Subcutaneous adipose tissue (tissue), 4 donors: ENCODE measurements around the gene SLC17A7. TPM values are rescaled to one million over a fixed set of nuclear protein-coding genes. Genes with fewer than 3 reads are reported as not detected.

Experiments
- total RNA-seq, 4 donors: library from RNA; depleted of rRNA; stranded (reverse); fragments of >200 nt; gene quantifications; one replicate each; pipeline ENCODE4 v1.1.0, GENCODE V29; 2016
- TF ChIP-seq, protein P1 (sequence below): fragments of 450-650 bp; IDR thresholded peaks from one replicate; pipeline ENCODE4 v1.5.1; 2016; ENCODE audit warnings: low read depth, mild to moderate bottlenecking, control low read depth, antibody characterized with exemption, moderate library complexity

The SLC17A7 gene
- total RNA-seq, 4 donors from 2014 or later, result 1.7 to 3.6 (median 2.8) TPM

DNA sequence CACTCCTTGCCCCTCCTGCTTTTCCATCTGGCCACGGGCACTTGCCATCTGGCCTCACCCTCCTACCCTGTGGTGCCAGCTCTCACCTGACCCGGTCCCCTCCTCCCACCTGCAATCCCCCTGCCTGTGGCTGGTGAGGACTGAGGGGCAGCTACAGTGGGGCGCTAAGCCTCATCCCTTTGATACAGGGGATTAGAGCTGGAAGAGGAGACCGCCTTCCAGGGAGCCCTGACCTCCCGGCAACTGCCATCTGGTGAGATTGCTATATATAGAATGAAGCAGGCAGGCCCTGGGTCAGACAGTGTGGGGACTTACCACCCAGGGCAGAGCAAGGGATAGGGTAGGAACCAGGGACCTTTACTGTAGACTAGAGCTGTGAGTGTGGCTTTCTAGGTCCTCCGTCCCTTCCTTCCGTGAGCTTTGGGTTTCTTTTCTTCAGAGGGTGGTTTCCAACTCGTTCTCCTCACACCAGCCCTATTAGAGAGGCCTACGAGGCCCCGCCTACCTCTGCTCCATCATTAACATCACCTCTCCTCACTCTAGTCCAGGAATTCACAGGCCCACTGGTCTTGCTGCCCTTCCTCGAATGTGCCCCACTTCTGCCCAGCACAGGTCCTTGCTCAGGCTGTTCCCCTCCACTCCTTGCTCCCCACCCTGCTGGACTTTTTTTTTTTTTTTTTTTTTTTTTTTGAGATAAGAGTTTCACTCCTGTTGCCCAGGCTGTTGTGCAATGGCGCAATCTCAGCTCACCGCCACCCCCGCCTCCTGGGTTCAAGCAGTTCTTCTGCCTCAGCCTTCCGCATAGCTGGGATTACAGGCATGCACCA is 45.5 kb downstream of the SLC17A7 start:
- TF ChIP-seq, protein P1, sequence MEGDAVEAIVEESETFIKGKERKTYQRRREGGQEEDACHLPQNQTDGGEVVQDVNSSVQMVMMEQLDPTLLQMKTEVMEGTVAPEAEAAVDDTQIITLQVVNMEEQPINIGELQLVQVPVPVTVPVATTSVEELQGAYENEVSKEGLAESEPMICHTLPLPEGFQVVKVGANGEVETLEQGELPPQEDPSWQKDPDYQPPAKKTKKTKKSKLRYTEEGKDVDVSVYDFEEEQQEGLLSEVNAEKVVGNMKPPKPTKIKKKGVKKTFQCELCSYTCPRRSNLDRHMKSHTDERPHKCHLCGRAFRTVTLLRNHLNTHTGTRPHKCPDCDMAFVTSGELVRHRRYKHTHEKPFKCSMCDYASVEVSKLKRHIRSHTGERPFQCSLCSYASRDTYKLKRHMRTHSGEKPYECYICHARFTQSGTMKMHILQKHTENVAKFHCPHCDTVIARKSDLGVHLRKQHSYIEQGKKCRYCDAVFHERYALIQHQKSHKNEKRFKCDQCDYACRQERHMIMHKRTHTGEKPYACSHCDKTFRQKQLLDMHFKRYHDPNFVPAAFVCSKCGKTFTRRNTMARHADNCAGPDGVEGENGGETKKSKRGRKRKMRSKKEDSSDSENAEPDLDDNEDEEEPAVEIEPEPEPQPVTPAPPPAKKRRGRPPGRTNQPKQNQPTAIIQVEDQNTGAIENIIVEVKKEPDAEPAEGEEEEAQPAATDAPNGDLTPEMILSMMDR, result no peak

DNA sequence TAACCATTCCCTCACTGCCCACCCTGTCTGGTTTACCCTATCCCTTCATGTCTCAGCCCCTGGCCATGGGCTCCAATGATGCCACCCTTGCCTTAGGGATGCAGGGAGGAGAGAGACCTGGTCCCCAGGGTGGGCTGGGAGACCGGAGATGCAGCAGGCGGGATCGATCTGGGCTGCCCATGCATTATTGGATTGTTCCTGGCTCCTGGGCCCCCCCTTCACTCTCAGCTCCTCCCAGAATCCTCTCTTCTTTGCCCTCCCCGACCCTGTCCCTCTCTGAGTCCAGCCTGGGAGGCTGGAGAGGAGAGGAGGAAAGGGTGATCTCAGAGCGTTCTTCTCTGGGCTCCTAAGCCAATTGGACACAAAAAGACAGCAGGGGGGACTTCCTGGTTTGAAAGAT is 47.4 kb downstream of the SLC17A7 start:
- TF ChIP-seq, protein P1, result no peak

DNA sequence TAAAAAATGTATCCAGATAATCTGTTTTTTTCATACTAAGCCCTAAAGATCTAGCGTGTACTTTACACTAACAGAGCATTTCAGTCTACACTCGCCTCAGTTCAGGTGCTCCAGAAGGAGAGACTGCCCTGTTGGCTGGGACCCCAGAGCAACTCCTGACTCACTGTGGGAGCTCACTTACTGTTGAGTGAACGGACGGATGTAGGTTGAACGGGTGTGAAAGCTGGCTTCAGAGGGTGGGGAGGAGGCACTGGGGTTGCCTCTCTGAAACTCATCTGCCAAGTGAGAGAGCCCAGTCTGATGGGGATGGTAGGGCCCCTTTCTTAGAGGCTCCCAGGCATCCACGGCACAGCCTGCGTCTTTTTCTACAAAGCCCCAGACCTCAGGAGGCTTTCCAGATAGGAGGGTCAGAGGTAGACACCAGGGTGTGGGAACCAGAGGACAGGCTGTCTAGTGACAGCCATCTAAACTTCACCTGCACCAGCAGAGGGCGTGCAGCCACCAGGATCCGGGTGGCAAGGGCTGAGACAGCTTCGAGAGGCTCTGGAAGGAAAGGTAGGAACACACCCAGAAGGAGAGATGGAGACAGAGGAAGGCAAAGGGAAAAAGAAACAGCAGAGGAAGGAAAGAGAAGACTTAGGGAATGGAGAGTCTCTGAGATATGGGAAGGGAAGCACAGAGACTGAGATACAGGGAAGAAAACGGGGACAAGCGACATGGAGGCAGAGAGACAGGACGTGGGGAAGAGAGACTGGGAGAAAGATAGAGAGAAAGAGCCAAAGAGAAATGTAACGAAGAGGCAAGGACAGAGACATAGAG is 49.5 kb downstream of the SLC17A7 start:
- TF ChIP-seq, protein P1, result no peak

DNA sequence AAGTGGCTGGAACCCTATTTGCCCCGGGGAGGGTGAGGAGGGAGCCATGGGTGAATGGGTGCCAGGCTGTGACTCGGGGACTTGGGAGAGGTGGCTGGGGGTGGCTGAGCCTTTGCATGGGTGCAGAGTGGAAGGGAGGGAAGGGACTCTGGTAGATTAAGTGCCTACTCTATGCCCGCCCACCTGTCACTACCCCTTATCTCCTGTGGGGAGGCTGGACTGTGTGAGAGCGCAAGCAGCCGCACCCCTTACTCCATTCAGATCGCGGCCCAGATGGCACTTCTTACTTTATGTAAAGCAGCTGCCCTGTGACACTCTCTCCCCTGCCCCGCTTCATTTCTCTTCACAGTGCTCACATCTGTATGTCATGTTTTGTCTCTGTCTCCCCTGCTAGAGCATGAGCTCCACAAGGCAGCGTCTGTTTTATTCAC is 50.4 kb downstream of the SLC17A7 start:
- TF ChIP-seq, protein P1, result no peak

DNA sequence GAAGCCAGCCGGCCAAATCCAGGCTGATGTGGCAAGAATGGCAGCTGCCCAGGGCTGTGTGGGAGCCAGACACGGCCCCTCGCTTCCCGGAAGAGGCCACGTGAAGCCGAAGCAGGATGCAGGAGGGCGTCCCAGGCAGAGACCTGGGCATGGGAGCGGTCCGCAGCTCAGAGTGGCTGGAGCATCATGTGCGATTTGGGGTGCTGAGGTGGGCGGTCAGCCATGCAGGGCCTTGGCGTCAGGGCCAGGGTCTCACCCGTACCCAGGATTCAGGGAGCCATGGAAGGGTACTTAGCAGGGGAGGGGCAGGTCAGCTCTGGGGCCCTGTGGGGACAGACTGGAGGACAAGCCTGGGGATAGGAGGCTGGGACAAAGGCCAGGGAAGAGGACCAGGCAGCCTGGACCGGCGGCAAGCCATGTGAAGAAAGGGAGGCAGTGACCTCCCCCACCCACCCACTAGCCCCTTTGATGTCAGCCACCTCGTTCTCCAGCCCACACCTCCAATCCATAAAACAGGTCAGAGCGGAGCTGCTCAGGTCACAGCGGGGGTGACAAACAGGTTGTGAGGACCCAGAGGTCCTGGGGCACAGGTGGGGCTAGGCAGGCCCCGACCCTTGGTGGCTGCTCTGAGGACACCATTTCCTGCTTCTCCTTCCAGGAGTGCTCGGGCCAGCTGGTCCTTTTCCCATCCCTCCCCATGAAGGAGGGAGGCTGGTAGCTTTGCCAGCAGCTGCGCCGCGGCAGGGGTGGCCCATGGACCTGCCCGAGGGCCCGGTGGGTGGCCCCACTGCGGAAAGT is 51.0 kb downstream of the SLC17A7 start:
- TF ChIP-seq, protein P1, result no peak

DNA sequence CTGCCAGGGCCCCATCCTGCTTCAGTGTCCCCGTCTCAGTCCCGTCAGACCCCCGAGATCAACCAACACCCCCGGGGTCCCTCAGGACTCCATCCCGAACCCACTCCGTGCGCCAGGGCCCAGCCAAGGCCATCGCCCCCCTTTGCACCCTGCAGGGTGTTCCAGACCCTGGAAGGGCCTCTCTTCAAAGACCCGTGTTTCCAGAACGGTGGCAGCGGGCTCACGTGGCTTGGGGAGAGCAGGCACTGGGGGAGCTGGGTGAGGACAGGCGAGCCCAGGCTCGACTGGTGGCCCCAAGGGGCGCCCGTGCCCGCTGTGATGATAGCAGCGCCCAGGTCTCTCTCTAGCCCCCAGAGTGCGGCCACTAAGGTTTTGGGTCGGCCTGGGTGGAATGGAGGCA is 51.9 kb downstream of the SLC17A7 start:
- TF ChIP-seq, protein P1, result no peak
